HL-60 (cell line): ENCODE data around the gene ENOSF1.

ENCODE experiments used
- POLR2AphosphoS5 ChIP-seq: IDR thresholded peaks from 2 replicates; pipeline ENCODE4 v1.6.1; 2012; ENCODE audit warnings: low read depth
- TF ChIP-seq, protein P1 (sequence below): IDR thresholded peaks from one replicate; pipeline ENCODE4 v1.5.1; 2011; ENCODE audit warnings: low read length, control low read depth, inconsistent platforms; ENCODE audit not compliant: insufficient read depth
- TF ChIP-seq, protein P2 (sequence below): IDR thresholded peaks from 2 replicates; pipeline ENCODE4 v1.6.1; 2012; ENCODE audit warnings: low read depth; ENCODE audit not compliant: insufficient replicate concordance

DNA sequence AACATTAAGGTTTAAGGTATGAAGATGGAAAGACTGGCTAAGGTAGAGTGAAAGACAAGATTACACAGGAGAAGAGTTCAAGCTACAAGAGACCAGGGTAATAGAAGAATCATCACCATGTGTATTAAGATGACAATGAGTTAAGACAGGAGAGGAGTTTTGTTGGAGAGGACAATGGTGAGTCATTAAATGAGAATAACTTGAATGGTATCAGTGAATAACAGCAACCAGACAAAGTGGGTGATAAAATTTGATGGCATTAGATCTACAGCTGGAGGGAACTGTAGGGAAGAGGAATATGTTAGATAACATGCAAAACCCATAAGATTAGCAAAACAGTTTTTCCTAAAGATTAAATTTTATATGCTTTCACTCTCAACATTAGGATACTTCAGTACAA lies 18.8 kb upstream of the ENOSF1 start:
- TF ChIP-seq, protein P1, sequence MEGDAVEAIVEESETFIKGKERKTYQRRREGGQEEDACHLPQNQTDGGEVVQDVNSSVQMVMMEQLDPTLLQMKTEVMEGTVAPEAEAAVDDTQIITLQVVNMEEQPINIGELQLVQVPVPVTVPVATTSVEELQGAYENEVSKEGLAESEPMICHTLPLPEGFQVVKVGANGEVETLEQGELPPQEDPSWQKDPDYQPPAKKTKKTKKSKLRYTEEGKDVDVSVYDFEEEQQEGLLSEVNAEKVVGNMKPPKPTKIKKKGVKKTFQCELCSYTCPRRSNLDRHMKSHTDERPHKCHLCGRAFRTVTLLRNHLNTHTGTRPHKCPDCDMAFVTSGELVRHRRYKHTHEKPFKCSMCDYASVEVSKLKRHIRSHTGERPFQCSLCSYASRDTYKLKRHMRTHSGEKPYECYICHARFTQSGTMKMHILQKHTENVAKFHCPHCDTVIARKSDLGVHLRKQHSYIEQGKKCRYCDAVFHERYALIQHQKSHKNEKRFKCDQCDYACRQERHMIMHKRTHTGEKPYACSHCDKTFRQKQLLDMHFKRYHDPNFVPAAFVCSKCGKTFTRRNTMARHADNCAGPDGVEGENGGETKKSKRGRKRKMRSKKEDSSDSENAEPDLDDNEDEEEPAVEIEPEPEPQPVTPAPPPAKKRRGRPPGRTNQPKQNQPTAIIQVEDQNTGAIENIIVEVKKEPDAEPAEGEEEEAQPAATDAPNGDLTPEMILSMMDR: no peak
- no peak for TF ChIP-seq POLR2AphosphoS5
- TF ChIP-seq, protein P2, sequence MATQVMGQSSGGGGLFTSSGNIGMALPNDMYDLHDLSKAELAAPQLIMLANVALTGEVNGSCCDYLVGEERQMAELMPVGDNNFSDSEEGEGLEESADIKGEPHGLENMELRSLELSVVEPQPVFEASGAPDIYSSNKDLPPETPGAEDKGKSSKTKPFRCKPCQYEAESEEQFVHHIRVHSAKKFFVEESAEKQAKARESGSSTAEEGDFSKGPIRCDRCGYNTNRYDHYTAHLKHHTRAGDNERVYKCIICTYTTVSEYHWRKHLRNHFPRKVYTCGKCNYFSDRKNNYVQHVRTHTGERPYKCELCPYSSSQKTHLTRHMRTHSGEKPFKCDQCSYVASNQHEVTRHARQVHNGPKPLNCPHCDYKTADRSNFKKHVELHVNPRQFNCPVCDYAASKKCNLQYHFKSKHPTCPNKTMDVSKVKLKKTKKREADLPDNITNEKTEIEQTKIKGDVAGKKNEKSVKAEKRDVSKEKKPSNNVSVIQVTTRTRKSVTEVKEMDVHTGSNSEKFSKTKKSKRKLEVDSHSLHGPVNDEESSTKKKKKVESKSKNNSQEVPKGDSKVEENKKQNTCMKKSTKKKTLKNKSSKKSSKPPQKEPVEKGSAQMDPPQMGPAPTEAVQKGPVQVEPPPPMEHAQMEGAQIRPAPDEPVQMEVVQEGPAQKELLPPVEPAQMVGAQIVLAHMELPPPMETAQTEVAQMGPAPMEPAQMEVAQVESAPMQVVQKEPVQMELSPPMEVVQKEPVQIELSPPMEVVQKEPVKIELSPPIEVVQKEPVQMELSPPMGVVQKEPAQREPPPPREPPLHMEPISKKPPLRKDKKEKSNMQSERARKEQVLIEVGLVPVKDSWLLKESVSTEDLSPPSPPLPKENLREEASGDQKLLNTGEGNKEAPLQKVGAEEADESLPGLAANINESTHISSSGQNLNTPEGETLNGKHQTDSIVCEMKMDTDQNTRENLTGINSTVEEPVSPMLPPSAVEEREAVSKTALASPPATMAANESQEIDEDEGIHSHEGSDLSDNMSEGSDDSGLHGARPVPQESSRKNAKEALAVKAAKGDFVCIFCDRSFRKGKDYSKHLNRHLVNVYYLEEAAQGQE: no peak
